HG02870 (cell line): ENCODE measurements around the gene COL26A1.

Experiments
- ATAC-seq: cut with Tn5 transposase; IDR thresholded peaks from one replicate; pipeline ENCODE4 v1.9.1; 2021; ENCODE audit warnings: mild to moderate bottlenecking, moderate library complexity; ENCODE audit not compliant: unreplicated experiment

Gene COL26A1

DNA sequence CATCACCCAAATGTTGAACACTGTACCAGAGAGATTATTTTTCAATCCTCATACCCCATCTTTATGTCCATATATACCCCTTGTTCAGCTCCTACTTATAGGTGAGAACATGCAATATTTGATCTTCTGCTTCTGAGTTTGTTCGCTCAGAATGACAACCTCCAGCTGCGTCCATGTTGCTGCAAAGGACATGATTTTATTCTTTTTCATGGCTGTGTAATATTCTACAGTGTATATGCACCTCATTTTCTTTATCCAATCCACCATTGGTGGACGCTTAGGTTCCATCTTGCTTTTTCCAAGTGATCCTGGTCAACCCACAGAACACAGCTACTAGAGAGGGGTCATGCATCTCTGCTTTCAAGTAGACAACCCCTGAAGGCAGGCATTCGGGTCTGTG lies 166.9 kb downstream of the COL26A1 start:
- ATAC-seq = no peak

DNA sequence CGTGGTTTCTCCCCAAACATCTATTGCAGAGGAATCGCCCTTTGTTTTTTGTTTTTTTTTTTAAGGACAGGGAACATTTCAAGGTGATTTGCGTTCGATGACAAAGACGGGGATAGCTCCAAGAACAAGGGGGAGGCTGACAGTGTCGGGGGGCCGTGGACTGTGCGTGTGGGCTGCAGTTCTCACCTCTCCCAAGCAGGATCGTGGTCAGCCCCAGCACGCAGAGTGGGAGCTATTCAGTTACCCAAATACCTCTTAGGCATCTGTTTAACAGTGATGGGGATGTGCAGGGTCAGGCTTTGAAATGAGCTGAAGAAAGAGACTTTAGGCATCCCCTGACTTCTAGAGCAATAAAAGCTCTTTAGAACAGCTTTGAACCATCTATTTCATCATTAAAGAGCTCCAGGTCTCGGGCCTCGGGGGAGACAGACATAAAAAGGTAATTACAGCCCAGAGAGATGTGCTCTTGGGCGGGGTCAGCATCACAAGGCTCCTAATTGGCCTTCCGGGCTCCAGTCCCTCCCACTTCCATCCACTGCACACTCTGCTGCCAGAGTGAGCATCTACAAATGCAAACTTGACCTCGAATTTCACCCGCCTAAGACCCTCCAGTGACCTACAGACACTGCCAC lies 169.2 kb downstream of the COL26A1 start:
- no peak for ATAC-seq

DNA sequence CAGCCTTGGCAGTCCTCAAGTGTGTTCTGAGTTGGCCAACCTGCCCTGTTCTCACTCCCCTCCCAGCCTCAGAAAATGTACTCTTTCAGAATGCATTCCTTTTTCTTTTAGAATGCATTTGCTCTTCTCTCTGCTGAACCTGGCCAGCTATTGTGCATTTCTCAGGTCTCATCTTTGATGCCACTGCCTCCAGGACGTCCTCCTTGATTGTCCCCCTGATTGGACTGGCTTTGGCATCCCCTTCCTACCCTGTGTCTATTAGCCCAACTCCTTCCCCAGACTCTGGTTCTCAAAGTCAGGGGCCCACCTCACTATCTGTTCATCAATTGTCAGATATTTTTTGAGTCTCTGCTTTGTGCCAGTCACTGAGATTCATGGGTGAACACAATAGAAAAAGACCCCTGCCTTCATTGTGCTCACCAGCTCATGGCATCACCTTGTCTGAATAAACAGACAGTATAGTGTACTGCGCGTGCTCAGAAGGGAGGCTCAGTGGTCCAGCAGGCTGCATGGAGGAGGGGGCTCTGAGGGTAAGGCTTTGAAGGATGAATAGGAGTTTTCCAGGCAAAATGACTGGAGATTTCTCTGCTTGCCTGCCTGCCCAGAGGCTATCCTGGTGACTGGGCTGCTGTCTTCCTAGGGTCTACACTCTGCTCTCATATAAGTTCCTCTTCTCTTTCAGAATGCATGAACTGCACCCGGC lies 169.9 kb downstream of the COL26A1 start:
- no peak for ATAC-seq

DNA sequence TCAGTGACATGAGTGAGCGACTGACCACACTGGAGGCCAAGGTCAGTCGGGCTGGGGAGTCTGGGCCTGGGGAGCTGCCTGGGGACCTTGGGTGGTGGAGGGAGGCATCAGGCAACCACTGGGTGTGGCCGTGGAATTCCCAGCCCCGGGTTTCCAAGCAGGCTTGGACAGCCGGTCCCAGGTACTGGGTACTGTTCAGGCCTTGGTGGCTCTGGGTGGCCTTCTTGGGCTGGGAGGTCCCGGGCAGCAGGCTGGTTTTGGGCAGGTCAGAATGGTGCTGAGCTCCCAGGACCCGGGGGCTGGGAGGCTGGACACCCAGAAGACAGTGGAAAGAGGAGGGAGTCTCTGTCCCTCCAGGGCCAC lies 170.4 kb downstream of the COL26A1 start:
- no peak for ATAC-seq

DNA sequence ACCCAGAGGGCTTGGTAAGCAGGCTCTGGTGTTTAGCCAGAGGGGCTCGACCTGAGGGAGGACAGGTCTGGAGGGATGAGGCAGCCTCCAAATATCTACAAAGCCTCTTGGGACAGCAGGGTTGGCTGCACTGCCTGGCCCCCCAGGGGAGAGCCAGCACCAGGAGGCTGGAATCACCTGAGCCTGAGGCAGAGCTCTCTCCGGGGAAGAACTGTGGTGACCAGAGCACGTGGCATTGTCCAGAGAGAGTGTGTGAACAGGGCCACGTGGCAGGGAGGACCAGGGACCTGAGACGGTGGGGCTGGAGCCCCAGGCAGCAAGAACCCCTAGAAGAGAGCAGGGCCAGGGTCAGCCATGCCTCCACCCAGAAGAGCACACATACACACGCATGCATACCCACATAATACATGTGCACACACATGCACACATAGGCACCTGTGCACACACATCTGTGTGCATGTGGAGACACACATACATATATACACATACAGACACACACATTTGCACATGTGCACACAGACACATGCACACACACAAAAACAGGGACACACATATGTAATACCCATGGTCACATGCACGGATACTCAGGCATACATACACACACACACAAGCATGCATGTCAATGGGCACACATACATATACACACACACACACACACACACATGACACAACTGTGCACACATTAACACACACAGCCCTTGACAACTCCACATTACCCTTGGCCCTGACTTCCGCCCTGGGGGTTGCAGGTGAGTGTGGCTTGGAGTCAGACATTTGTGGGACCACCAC lies 171.5 kb downstream of the COL26A1 start:
- no peak for ATAC-seq

DNA sequence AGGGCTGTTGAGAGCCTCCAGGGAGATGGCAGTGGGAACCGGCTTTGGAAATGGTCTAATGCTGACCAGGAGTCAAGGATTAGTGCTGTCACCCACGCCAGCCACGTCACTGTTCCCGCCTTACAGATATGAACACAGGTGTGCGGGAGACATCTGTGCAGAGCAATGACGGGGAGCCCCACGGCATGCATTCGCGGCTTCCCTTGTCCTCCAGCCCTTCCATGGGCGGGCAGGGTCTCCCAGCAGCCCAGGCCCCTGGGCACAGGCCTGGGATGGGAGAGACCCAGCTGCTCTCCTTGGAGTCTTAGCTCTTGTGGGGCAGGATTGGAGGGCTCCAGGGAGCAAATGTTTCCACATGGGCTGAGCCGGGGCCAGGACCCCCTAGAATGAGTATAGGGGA lies 172.2 kb downstream of the COL26A1 start:
- ATAC-seq = no peak

DNA sequence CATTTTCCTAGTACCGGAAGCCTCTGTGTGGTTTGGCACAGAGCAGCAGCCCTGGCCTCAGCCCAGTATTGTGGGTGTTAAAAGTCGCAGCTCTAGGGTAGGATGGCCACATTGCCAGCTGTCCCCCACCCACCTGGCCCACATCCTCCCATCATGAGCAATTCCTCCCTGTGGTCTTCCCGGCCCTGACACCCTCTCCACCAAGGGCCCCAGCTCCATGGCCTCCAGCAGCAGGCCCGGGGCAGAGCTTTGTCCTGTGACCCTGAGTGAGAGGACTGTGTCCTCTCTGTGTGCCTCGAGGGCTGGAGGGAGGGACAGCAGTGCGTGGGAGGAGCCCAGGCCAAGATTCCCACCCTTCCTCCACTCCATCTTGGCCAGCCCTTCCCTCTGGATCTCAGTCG lies 172.7 kb downstream of the COL26A1 start:
- ATAC-seq = no peak

DNA sequence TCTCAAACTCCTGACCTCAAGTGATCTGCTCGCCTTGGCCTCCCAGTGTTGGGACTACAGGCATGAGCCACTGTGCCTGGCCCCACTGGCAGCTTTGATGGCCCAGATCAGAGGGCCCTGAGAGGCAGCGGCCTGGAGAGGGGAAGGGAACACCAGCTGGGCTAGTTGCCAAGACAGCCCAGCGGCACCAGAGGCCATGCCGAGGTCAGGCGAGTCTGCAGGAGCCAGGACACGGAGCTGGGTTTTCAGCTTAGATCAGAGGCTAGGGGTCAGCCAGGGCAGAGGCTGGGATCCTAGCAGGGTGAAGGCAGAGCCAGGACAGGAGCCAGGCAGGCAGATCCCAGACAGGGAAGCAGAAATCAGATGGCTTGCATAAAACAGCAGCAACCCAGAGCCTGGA lies 173.6 kb downstream of the COL26A1 start:
- no peak for ATAC-seq

DNA sequence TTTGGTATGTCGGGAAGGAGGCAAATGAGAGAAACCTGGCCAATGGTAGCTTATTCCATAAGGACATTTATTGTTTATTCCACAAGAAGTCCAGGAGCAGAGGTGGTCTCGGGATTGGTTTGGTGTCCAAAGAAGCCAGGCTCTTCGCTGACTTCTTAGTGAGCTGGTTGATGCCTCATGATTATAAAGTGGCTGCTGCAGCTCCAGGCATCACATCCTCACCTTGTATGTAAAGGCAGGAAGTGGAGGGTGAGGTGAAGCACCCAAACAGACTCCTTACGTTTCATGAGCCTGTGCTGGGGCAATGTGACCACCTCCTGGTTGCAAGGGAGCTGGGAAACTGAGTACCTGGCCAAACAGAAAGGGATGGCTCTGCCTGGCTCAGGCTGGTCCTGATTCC lies 174.0 kb downstream of the COL26A1 start:
- no peak for ATAC-seq

DNA sequence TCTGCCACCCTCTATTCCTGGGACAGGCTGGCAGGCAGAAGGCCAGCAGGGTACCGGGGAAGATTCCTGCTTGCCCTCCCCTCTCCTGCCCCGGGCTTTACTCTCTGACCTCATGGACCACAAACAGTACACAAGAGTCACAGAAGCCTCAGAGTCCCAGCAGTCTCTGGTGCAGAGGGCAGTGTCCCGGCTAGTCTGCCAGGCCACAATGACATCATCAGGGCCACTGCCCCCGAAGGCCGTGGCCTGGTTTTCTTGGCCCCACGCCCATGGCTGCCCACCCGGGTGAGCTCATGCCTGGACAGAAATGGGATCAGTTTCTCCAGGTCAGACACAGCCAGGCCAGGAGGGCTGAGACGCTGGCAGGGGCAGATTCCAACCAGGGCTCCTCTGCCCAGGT lies 174.5 kb downstream of the COL26A1 start:
- no peak for ATAC-seq

DNA sequence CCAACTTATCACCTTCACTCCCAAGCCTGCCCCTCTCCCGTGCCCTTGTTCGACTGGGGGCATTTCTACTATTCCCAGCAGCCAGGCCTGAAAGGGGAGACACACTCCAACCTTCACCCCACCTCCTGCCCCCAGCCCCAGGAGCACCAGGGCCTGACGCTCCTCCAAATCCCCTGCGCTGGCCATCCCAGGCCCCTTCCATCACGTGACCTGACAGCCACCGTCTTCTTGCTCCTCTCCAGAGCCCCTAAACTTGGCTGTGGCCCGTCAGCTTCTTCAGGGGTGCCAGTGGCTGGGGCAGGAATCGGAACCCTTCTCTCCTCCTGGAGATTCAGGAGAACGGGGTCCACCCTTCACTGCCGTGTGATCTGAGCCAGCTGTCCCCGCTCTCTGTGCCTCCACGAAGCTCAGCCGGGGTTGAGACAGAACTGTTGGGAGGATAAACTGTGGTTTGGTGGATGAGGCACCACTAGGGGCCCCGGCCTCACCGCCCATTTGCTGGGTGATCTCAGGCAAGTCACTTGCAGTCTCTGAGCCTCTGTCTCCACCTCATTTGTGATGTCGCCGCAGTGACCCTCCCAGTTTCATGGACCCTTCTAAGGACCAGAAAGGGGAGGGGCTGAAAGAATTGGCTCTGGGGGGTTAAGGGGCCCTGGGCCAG lies 175.4 kb downstream of the COL26A1 start:
- ATAC-seq = no peak

DNA sequence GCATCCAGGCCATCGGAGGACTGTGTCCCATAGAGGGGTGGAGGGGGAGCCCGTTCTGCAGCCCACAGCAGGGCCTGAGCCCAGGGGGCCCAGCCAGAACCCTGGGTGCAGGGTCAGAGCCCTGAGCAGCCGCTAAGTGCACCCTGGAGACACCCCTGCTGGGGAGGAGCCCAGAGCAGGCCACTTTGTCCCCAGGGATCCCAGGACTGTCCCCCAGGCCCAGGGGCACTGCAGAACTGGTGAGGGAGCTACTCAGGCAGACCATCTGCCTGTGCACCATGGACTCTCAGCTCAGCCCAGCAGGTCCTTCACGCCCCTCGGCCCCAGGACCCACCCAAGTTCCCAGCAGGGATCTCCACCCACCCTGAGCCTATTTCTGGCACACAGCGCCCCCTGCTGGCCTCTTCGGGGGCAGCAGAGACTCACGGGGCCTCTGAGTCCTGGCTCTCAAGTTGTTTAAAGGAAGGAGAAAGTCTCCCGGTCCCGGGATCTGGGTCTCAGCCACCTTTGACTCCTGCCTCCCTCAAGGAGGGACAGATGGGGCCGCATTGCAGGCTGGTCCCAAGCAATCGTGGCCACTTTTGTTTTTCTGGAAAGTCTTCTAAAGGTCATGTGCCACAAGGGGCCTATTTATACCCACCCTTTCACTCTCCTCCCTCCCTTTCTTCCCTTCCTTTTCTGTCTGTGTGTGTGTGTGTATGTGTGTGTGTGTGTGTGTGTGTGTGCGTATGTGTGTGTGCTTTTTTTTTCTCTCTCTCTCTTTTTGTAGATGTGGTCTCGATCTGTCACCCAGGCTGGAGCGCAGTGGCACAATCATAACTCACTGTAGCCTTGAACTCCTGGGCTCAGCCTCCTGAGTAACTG lies 176.2 kb downstream of the COL26A1 start:
- ATAC-seq = no peak

DNA sequence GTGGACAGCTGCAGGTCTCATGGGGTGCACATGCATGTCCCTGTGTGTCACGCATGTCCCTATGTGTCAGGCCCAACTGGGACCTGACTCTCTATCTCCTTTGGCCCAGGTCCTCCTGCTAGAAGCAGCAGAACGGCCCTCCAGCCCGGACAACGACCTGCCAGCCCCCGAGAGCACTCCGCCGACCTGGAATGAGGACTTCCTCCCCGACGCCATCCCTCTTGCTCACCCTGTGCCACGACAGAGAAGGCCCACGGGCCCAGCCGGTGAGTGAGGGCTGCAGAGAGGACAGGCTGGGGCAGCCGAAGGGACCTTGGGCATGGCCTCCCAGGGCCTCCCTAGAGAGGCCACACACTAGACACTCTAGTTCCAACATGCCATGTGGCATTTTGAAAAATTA lies 177.1 kb downstream of the COL26A1 start:
- no peak for ATAC-seq

DNA sequence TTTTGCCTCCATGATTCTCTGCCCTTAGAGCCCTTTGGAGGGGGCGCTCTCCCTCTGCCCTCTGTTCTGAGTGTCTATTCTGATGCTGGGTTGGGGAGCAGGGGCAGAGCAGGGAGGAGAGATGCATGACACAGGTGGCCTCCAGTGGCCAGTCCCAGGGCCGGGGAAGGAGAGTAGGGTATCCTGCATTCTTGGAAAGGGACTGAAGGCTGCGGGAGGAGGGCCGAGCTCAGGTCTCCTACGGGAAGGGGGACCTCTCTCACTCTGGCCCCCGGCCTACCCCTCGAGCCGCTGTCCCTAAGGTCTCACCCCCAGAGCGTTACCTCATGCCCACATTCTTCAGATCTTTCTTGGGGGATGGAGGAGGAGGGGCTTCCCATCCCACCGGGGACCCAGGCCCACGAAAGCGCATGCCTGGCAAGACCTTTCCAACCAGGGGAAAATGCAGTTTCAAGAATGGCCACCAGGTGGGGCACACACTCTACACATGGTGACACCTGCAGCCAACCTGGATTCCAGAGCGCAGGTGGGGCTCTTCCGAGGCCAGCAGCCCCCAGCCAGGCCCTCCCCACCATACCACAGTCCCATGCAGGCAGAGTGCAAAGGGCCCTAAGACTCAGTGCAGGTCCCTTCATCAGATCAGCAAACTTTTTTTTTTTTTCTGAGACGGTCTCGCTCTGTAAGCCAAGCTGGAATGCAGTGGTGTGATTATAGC lies 180.0 kb downstream of the COL26A1 start:
- ATAC-seq = no peak

DNA sequence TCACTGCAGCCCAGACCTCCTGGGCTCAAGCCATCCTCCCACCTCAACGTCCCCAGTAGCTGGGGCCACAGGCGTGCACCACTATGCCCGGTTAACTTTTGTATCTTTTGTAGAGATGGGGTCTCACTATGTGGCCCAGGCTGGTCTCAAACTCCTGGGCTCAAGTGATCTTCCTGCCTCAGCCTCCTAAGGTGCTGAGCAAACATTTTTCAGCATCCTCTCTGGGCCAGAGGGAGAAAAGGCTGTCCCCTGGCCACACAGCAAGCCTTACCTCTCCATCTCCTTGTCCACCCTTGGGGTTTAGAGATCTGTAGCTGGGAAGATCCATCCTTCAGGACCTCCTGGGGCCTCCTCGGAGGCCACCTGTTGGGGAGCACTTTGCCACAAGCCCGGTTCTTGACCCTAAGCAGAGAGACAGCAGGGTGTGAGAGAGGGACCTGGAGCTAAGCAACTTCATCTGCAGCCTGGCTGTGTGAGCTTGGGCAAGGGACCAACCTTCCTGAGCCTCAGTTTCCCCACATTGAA lies 180.6 kb downstream of the COL26A1 start:
- no peak for ATAC-seq

DNA sequence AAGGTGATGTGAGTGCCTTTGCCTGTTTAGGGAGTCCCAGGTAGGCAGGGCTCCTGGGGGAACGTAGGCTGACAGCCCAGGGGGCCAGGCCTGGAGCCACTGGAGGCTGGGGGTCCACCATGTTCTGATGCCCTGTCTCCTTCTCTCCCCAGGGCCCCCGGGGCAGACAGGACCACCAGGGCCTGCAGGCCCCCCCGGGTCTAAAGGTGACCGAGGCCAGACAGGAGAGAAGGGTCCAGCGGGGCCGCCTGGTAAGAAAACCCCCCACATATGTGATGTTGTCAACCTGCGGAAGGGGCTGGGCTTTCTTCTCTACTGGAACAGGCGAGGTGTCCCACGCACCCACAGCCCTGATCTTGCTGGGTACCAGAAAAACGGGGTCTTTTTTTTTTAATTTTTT lies 181.2 kb downstream of the COL26A1 start:
- ATAC-seq = no peak

DNA sequence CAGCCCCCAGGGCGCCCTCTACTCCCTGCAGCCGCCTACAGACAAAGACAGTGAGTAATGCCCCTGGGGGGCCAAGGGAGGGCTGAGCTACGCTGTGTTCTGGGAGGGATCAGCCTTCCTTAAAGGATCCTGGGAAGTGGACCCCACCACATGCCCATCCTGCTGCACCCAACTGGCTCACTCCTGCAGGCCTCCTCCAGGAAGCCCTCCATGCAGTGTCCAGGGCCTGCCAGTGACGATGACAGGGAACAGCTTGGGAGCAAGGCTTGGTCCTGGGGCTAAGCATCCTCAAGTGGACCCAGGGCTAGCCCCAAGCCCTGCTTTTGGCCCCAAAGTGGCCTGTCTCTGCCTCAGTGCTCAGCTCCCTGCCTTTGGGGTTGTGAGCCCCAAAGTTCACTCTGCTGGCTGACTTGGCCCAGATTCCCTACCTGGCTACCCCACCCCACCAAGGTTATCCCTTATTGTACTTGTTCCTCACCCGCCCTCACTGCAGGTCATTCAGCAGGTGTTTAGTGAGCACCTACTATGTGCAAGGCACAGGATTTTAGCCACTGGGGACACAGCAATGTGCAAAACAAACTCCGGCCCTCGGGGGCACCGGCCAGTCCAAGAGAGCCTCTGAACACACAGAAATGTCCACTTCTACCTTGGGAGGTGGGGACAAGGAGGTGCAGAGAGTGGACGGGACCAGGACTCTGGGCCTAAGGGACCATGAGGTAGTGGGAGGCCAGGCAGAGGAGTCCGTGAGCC lies 182.9 kb downstream of the COL26A1 start:
- no peak for ATAC-seq

DNA sequence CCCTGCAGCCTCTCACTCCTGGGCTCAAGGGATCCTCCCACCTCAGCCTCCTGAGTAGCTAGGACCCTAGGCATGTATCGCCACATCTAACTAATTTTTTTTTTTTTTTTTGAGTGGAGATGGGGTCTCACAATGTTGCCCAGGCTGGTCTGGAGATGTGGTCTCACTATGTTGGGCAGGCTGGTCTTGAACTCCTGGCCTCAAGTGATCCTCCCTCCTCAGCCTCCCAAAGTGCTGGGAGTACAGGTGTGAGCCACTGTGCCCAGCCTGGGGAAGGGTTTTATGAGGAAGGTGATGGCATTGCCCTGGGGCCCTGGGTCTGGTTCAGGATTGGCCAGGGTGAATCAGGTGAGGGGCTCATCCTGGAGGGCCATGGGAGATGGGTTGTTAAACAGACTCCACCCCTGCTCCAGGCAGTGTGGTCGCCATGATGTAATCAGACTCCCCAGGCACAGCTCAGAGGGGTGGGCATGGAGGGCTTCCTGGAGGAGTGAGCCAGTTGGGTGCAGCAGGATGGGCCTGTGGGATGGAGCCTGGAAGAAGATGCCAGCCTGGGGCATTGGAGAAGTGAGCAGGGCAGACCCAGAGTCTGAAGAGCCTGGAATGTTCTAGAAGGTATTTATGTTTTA lies 183.7 kb downstream of the COL26A1 start:
- ATAC-seq = no peak
